ENCODE data around the gene UBE2QL1. TPM values are rescaled to one million over a fixed set of nuclear protein-coding genes. Genes with fewer than 3 reads are reported as not detected.

UBE2QL1 gene
- total RNA-seq, 1 experiment from 2014 or later: not detected

GRCh38 chr5:6411141-6411540 is 37.5 kb upstream of the UBE2QL1 start:
- no peaks in the 10 kb centered on the region for H3K79me2 ChIP-seq (ENCODE audit: insufficient read depth, low read length)
- no peak overlapping the region for H3K4me3 ChIP-seq (replicated peaks in 1 of 2; ENCODE audit: low read depth in 1 of 2, low read length in 2 of 2)
- TF ChIP-seq ELF1 (IDR thresholded peaks at IDR 0.05; ENCODE audit: borderline replicate concordance, low read depth) (no peak), ZNF274 (IDR thresholded peaks at IDR 0.05; ENCODE audit: low read depth, low read length) (no peak), EGR1 (IDR thresholded peaks at IDR 0.05; ENCODE audit: low read depth) (no peak), JUND (IDR thresholded peaks at IDR 0.05) (no peak), CTCF (IDR thresholded peaks at IDR 0.05 in 2 of 3, conservative IDR thresholded peaks at IDR 0.05 in 1 of 3; ENCODE audit: borderline replicate concordance in 1 of 3, insufficient read depth in 1 of 3, low read depth in 2 of 3, low read length in 2 of 3) (no peak)
- POLR2A ChIA-PET: no interaction called here
- H3K9me3 ChIP-seq (ENCODE audit: control insufficient read depth in 1 of 2, insufficient read depth in 1 of 2, low read depth in 1 of 2, low read length in 2 of 2): no peaks in the 10 kb centered on the region
- no peak overlapping the region for H3K9ac ChIP-seq (ENCODE audit: low read length)
- H3K27me3 ChIP-seq (ENCODE audit: insufficient read depth, low read length): peaks cover 46% of the 10 kb centered on the region
- H3K4me1 ChIP-seq (ENCODE audit: control insufficient read depth in 1 of 2, insufficient read depth in 2 of 2, low read length in 2 of 2): no peaks in the 10 kb centered on the region
- no peaks in the 10 kb centered on the region for H3K36me3 ChIP-seq (ENCODE audit: control insufficient read depth in 1 of 2, insufficient read depth in 2 of 2, low read length in 2 of 2)
- RAD21 ChIA-PET (ENCODE audit: low non-redundant PET in 1 of 2, low total read pairs in 2 of 2, uncharacterized antibody in 2 of 2, unreplicated experiment in 2 of 2): no interaction called here
- no peaks in the 10 kb centered on the region for H4K20me1 ChIP-seq (ENCODE audit: insufficient read depth)
- H2AFZ ChIP-seq (ENCODE audit: low read depth, low read length, poor library complexity, severe bottlenecking): no peak overlapping the region
- no peak overlapping the region for H3K27ac ChIP-seq (ENCODE audit: low read depth, low read length)
- intact Hi-C loops (cut with micrococcal nuclease): no loop called here
- BruUV-seq (replicated peaks): no TSS peak
- H3K4me2 ChIP-seq (ENCODE audit: low read length): no peak overlapping the region
- H3K9me2 ChIP-seq (ENCODE audit: insufficient read depth): no peaks in the 10 kb centered on the region
- ATAC-seq (no peak), DNase-seq (ENCODE audit: low read depth, low spot score) (no peak)
- CTCF ChIA-PET: no interaction called here

- no peak for TF ChIP-seq EZH2 (IDR thresholded peaks at IDR 0.05)
- TF ChIP-seq CBX3 (IDR thresholded peaks at IDR 0.05; ENCODE audit: low read depth): no peak
- no peak for TF ChIP-seq TCF7L2 (IDR thresholded peaks at IDR 0.05; ENCODE audit: borderline replicate concordance, extremely low read depth, insufficient read depth, insufficient read length)
- TF ChIP-seq ATF3 (IDR thresholded peaks at IDR 0.05): no peak
- TF ChIP-seq EZH2phosphoT487 (IDR thresholded peaks at IDR 0.05; ENCODE audit: borderline replicate concordance): no peak
- TF ChIP-seq SIN3A (IDR thresholded peaks at IDR 0.05; ENCODE audit: low read depth): no peak
- TF ChIP-seq MAX (IDR thresholded peaks at IDR 0.05): no peak
- no peak for TF ChIP-seq ZBTB33 (IDR thresholded peaks at IDR 0.05; ENCODE audit: extremely low read depth, insufficient replicate concordance, low read length)
- no peak for TF ChIP-seq POLR2AphosphoS5 (IDR thresholded peaks at IDR 0.05; ENCODE audit: low read depth, low read length)
- no peak for TF ChIP-seq CEBPB (IDR thresholded peaks at IDR 0.05; ENCODE audit: low read depth)
- no peak for TF ChIP-seq ZNF274 (IDR thresholded peaks at IDR 0.05; ENCODE audit: low read depth, low read length)
- no peak overlapping the region for H2AFZ ChIP-seq (ENCODE audit: low read depth, low read length, poor library complexity, severe bottlenecking)
- H3K27me3 ChIP-seq (ENCODE audit: insufficient read depth, low read length): peaks cover 35% of the 10 kb centered on the region
- no peaks in the 10 kb centered on the region for H3K79me2 ChIP-seq (ENCODE audit: insufficient read depth, low read length)
- ChIA-PET RAD21 (ENCODE audit: low non-redundant PET in 1 of 2, low total read pairs in 2 of 2, uncharacterized antibody in 2 of 2, unreplicated experiment in 2 of 2) (no interaction called here), POLR2A (no interaction called here), CTCF (no interaction called here)
- no peaks in the 10 kb centered on the region for H3K9me3 ChIP-seq (ENCODE audit: control insufficient read depth in 1 of 2, insufficient read depth in 1 of 2, low read depth in 1 of 2, low read length in 2 of 2)
- DNase-seq (ENCODE audit: low read depth, low spot score) (no peak), ATAC-seq (no peak)
- H3K27ac ChIP-seq (ENCODE audit: low read depth, low read length): no peak overlapping the region
- no peaks in the 10 kb centered on the region for H3K4me1 ChIP-seq (ENCODE audit: control insufficient read depth in 1 of 2, insufficient read depth in 2 of 2, low read length in 2 of 2)
- no peak overlapping the region for H3K4me2 ChIP-seq (ENCODE audit: low read length)
- no peaks in the 10 kb centered on the region for H3K9me2 ChIP-seq (ENCODE audit: insufficient read depth)
- BruUV-seq (replicated peaks): no TSS peak
- intact Hi-C loops (cut with micrococcal nuclease): no loop called here
- no peaks in the 10 kb centered on the region for H4K20me1 ChIP-seq (ENCODE audit: insufficient read depth)
- no peaks in the 10 kb centered on the region for H3K36me3 ChIP-seq (ENCODE audit: control insufficient read depth in 1 of 2, insufficient read depth in 2 of 2, low read length in 2 of 2)
- H3K9ac ChIP-seq (ENCODE audit: low read length): no peak overlapping the region
- H3K4me3 ChIP-seq (replicated peaks in 1 of 2; ENCODE audit: low read depth in 1 of 2, low read length in 2 of 2): no peak overlapping the region
Observed at GRCh38 chr5:6412811-6413210, 35.8 kb upstream of the UBE2QL1 start.

Measured in HCT116 (cell line).